PFSK-1 (cell line): ENCODE data around the gene RAB27B.

ENCODE experiments used
- POLR2AphosphoS5 ChIP-seq: IDR thresholded peaks from 2 replicates; pipeline ENCODE4 v1.6.1; 2012; ENCODE audit warnings: low read depth, mild to moderate bottlenecking, control low read depth, low read length, moderate library complexity
- REST ChIP-seq, 2 experiments: IDR thresholded peaks; 2 replicates each; pipeline versions ENCODE4 v1.6.1 to v1.8.0; 2011 to 2012; ENCODE audit warnings: low read depth in 2 of 2, low read length in 2 of 2, control low read depth in 1 of 2, inconsistent platforms in 1 of 2, mild to moderate bottlenecking in 1 of 2, moderate library complexity in 1 of 2; ENCODE audit not compliant: insufficient read depth in 1 of 2
- SIN3A ChIP-seq: IDR thresholded peaks from 2 replicates; pipeline ENCODE4 v1.6.1; 2012; ENCODE audit warnings: mild to moderate bottlenecking, low read length, moderate library complexity, borderline replicate concordance; ENCODE audit not compliant: insufficient read depth

- TF ChIP-seq SIN3A (no peak), POLR2AphosphoS5 (no peak), REST (IDR thresholded peaks at IDR 0.05; ENCODE audit: insufficient read depth in 1 of 2, low read depth in 2 of 2, low read length in 2 of 2) (no peak)
These were observed 49.9 kb downstream of the RAB27B start for GRCh38 chr18:54878159-54878622.
